GM23338 (cell line): Measurements from ENCODE around the gene NET1. TPM values are rescaled to one million over a fixed set of nuclear protein-coding genes. Genes with fewer than 3 reads are reported as not detected.

Experiments
- ATAC-seq: fragments of 200-7000 bp; cut with Tn5 transposase; 3 replicates; pipeline ENCODE4 v1.9.1; 2020
- DNase-seq: peaks from one replicate; pipeline ENCODE4 v3.0.0-alpha.2; 2015; ENCODE audit warnings: low spot score
- H2AFZ ChIP-seq: fragments of 200-600 bp; sonication (generic); 2 replicates; pipeline ENCODE4 v1.8.0; 2016; ENCODE audit warnings: antibody characterized with exemption, mild to moderate bottlenecking, moderate library complexity
- H3F3A ChIP-seq: fragments of 200-600 bp; sonication (generic); replicated peaks from 2 replicates; pipeline ENCODE4 v1.8.0; 2017; ENCODE audit warnings: antibody characterized with exemption, mixed run types, low read depth
- H3K27ac ChIP-seq: fragments of 200-600 bp; sonication (generic); 2 replicates; pipeline ENCODE4 v1.6.1; 2016; ENCODE audit warnings: low read depth
- H3K27me3 ChIP-seq: fragments of 200-600 bp; sonication (generic); 2 replicates; pipeline ENCODE4 v1.8.0; 2016; ENCODE audit warnings: mild to moderate bottlenecking, mixed run types, moderate library complexity; ENCODE audit not compliant: insufficient read depth
- H3K36me3 ChIP-seq: fragments of 200-600 bp; sonication (generic); 2 replicates; pipeline ENCODE4 v1.8.0; 2016; ENCODE audit warnings: mild to moderate bottlenecking; ENCODE audit not compliant: insufficient read depth
- H3K4me1 ChIP-seq: fragments of 200-600 bp; sonication (generic); 2 replicates; pipeline ENCODE4 v1.8.0; 2016; ENCODE audit warnings: mild to moderate bottlenecking, moderate library complexity; ENCODE audit not compliant: insufficient read depth
- H3K4me2 ChIP-seq: fragments of 200-600 bp; sonication (generic); 2 replicates; pipeline ENCODE4 v1.7.1; 2017; ENCODE audit warnings: mixed run types
- H3K4me3 ChIP-seq: fragments of 200-600 bp; sonication (generic); 2 replicates; pipeline ENCODE4 v1.6.1; 2016; ENCODE audit warnings: mixed run types
- H3K79me2 ChIP-seq: fragments of 200-600 bp; sonication (generic); replicated peaks from 2 replicates; pipeline ENCODE4 v1.8.0; 2017; ENCODE audit warnings: mild to moderate bottlenecking; ENCODE audit not compliant: insufficient read depth
- H3K9me2 ChIP-seq: fragments of 200-600 bp; sonication (generic); 2 replicates; pipeline ENCODE4 v1.8.0; 2017; ENCODE audit not compliant: insufficient read depth
- H4K20me1 ChIP-seq: fragments of 200-600 bp; sonication (generic); replicated peaks from 2 replicates; pipeline ENCODE4 v1.8.0; 2017; ENCODE audit warnings: mild to moderate bottlenecking; ENCODE audit not compliant: insufficient read depth
- H3K27ac Mint-ChIP-seq: 2 replicates; pipeline ENCODE4 v1.8.0; 2020; ENCODE audit warnings: inconsistent platforms, mild to moderate bottlenecking, moderate library complexity, mixed read lengths
- H3K27me3 Mint-ChIP-seq: 3 replicates; pipeline ENCODE4 v1.8.0; 2022; ENCODE audit warnings: low read depth, mild to moderate bottlenecking, moderate library complexity, mixed read lengths, inconsistent platforms; ENCODE audit not compliant: insufficient read depth, poor library complexity
- H3K36me3 Mint-ChIP-seq: 3 replicates; pipeline ENCODE4 v1.8.0; 2021; ENCODE audit warnings: low read depth, mild to moderate bottlenecking, inconsistent platforms, moderate library complexity, mixed read lengths
- H3K4me1 Mint-ChIP-seq: 3 replicates; pipeline ENCODE4 v1.8.0; 2020; ENCODE audit warnings: mild to moderate bottlenecking, inconsistent platforms, mixed read lengths
- H3K4me3 Mint-ChIP-seq: 3 replicates; pipeline ENCODE4 v1.8.0; 2021; ENCODE audit warnings: moderate library complexity, mild to moderate bottlenecking, inconsistent platforms, mixed read lengths
- H3K9me3 Mint-ChIP-seq: 3 replicates; pipeline ENCODE4 v1.8.0; 2020; ENCODE audit warnings: moderate library complexity, mild to moderate bottlenecking, inconsistent platforms, mixed read lengths
- CREB1 ChIP-seq: fragments of 250-450 bp; sonication (Bioruptor Pico); IDR thresholded peaks from 2 replicates; pipeline ENCODE4 v1.5.0; 2020; ENCODE audit warnings: low read depth, mild to moderate bottlenecking, moderate library complexity
- ETS1 ChIP-seq: IDR thresholded peaks from 2 replicates; pipeline ENCODE4 v1.6.1; 2016; ENCODE audit warnings: antibody characterized with exemption
- EZH2 ChIP-seq: fragments of 200-600 bp; sonication (generic); IDR thresholded peaks from one replicate; pipeline ENCODE4 v1.8.0; 2017; ENCODE audit warnings: antibody characterized with exemption, mild to moderate bottlenecking, low read depth; ENCODE audit not compliant: unreplicated experiment
- EZH2phosphoT487 ChIP-seq: fragments of 200-600 bp; sonication (generic); IDR thresholded peaks from one replicate; pipeline ENCODE4 v1.8.1; 2018; ENCODE audit warnings: antibody characterized with exemption; ENCODE audit not compliant: unreplicated experiment
- JUNB ChIP-seq: IDR thresholded peaks from one replicate; pipeline ENCODE4 v1.6.1; 2016; ENCODE audit warnings: antibody characterized with exemption; ENCODE audit not compliant: unreplicated experiment
- NANOG ChIP-seq: IDR thresholded peaks from 2 replicates; pipeline ENCODE4 v1.6.1; 2016; ENCODE audit warnings: antibody characterized with exemption, borderline replicate concordance
- POLR2AphosphoS5 ChIP-seq: IDR thresholded peaks from 2 replicates; pipeline ENCODE4 v1.6.1; 2016; ENCODE audit warnings: antibody characterized with exemption, low read depth
- REST ChIP-seq: IDR thresholded peaks from one replicate; pipeline ENCODE4 v1.6.1; 2018; ENCODE audit warnings: antibody characterized with exemption; ENCODE audit not compliant: unreplicated experiment
- STAT1 ChIP-seq: IDR thresholded peaks from one replicate; pipeline ENCODE4 v1.6.1; 2016; ENCODE audit warnings: antibody characterized with exemption; ENCODE audit not compliant: unreplicated experiment
- ZNF114 ChIP-seq: fragments of 250-450 bp; sonication (Bioruptor Pico); IDR thresholded peaks from 2 replicates; pipeline ENCODE4 v1.5.0; 2020; ENCODE audit warnings: mild to moderate bottlenecking, moderate library complexity
- ZNF331 ChIP-seq: fragments of 250-450 bp; sonication (Bioruptor Pico); IDR thresholded peaks from 2 replicates; pipeline ENCODE4 v1.5.0; 2020; ENCODE audit warnings: low read depth, mild to moderate bottlenecking, moderate library complexity
- polyA plus RNA-seq: library from polyadenylated mRNA; unstranded; fragments of >200 nt; fragmentation: Nextera tagmentation; extraction: Ambion mirVana; gene quantifications from 2 replicates; pipeline ENCODE4 v1.2.1, GENCODE V29; 2016
- total RNA-seq: library from RNA; depleted of rRNA; stranded (reverse); fragments of >200 nt; shearing (Covaris generic); gene quantifications from 2 replicates; pipeline ENCODE4 v1.2.3, GENCODE V29; 2014
- TF ChIP-seq, protein P1 (sequence below): fragments of 250-450 bp; sonication (Bioruptor Pico); IDR thresholded peaks from 2 replicates; pipeline ENCODE4 v1.5.0; 2020; ENCODE audit warnings: mild to moderate bottlenecking, moderate library complexity
- TF ChIP-seq, protein P2 (sequence below), 2 experiments: fragments of 200-600 bp in 1 of 2; sonication (generic) in 1 of 2; conservative IDR thresholded peaks; 2 replicates each; pipeline versions ENCODE4 v1.5.1 to v1.6.1; 2016 to 2017; ENCODE audit warnings: antibody characterized with exemption in 2 of 2, low read depth in 2 of 2, mild to moderate bottlenecking in 2 of 2, moderate library complexity in 1 of 2

Gene NET1
- total and polyA plus RNA-seq, 2 experiments from 2014 or later, result 47.9 to 93.9 TPM

GRCh38 chr10:5402798-5403197 lies 9.6 kb upstream of the NET1 start:
- no peaks in the 10 kb centered on the region for H3K27me3 Mint-ChIP-seq
- TF ChIP-seq ZNF331 (no peak), ETS1 (no peak), EZH2 (no peak), STAT1 (no peak), JUNB (no peak), CREB1 (CRISPR knock-in tag) (no peak), POLR2AphosphoS5 (no peak), ZNF114 (CRISPR knock-in tag) (no peak), REST (no peak), NANOG (no peak), EZH2phosphoT487 (no peak)
- TF ChIP-seq, protein P1, sequence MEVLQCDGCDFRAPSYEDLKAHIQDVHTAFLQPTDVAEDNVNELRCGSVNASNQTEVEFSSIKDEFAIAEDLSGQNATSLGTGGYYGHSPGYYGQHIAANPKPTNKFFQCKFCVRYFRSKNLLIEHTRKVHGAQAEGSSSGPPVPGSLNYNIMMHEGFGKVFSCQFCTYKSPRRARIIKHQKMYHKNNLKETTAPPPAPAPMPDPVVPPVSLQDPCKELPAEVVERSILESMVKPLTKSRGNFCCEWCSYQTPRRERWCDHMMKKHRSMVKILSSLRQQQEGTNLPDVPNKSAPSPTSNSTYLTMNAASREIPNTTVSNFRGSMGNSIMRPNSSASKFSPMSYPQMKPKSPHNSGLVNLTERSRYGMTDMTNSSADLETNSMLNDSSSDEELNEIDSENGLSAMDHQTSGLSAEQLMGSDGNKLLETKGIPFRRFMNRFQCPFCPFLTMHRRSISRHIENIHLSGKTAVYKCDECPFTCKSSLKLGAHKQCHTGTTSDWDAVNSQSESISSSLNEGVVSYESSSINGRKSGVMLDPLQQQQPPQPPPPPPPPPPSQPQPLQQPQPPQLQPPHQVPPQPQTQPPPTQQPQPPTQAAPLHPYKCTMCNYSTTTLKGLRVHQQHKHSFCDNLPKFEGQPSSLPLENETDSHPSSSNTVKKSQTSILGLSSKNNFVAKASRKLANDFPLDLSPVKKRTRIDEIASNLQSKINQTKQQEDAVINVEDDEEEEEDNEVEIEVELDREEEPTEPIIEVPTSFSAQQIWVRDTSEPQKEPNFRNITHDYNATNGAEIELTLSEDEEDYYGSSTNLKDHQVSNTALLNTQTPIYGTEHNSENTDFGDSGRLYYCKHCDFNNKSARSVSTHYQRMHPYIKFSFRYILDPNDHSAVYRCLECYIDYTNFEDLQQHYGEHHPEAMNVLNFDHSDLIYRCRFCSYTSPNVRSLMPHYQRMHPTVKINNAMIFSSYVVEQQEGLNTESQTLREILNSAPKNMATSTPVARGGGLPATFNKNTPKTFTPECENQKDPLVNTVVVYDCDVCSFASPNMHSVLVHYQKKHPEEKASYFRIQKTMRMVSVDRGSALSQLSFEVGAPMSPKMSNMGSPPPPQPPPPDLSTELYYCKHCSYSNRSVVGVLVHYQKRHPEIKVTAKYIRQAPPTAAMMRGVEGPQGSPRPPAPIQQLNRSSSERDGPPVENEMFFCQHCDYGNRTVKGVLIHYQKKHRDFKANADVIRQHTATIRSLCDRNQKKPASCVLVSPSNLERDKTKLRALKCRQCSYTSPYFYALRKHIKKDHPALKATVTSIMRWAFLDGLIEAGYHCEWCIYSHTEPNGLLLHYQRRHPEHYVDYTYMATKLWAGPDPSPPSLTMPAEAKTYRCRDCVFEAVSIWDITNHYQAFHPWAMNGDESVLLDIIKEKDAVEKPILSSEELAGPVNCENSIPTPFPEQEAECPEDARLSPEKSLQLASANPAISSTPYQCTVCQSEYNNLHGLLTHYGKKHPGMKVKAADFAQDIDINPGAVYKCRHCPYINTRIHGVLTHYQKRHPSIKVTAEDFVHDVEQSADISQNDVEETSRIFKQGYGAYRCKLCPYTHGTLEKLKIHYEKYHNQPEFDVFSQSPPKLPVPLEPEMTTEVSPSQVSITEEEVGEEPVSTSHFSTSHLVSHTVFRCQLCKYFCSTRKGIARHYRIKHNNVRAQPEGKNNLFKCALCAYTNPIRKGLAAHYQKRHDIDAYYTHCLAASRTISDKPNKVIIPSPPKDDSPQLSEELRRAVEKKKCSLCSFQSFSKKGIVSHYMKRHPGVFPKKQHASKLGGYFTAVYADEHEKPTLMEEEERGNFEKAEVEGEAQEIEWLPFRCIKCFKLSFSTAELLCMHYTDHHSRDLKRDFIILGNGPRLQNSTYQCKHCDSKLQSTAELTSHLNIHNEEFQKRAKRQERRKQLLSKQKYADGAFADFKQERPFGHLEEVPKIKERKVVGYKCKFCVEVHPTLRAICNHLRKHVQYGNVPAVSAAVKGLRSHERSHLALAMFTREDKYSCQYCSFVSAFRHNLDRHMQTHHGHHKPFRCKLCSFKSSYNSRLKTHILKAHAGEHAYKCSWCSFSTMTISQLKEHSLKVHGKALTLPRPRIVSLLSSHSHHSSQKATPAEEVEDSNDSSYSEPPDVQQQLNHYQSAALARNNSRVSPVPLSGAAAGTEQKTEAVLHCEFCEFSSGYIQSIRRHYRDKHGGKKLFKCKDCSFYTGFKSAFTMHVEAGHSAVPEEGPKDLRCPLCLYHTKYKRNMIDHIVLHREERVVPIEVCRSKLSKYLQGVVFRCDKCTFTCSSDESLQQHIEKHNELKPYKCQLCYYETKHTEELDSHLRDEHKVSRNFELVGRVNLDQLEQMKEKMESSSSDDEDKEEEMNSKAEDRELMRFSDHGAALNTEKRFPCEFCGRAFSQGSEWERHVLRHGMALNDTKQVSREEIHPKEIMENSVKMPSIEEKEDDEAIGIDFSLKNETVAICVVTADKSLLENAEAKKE (CRISPR knock-in tag), result no peak
- TF ChIP-seq, protein P2, sequence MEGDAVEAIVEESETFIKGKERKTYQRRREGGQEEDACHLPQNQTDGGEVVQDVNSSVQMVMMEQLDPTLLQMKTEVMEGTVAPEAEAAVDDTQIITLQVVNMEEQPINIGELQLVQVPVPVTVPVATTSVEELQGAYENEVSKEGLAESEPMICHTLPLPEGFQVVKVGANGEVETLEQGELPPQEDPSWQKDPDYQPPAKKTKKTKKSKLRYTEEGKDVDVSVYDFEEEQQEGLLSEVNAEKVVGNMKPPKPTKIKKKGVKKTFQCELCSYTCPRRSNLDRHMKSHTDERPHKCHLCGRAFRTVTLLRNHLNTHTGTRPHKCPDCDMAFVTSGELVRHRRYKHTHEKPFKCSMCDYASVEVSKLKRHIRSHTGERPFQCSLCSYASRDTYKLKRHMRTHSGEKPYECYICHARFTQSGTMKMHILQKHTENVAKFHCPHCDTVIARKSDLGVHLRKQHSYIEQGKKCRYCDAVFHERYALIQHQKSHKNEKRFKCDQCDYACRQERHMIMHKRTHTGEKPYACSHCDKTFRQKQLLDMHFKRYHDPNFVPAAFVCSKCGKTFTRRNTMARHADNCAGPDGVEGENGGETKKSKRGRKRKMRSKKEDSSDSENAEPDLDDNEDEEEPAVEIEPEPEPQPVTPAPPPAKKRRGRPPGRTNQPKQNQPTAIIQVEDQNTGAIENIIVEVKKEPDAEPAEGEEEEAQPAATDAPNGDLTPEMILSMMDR (conservative IDR thresholded peaks at IDR 0.05; ENCODE audit: low read depth in 2 of 2), result no peak
- DNase-seq (no peak), ATAC-seq (no peak)
- no peak overlapping the region for H3K4me3 Mint-ChIP-seq
- Histone ChIP-seq H3K4me3 (no peak overlapping the region), H3K27ac (no peak overlapping the region), H3K36me3 (no peaks in the 10 kb centered on the region; the same call in 1 of the 2 replicates), H3F3A (no peaks in the 10 kb centered on the region), H2AFZ (no peak overlapping the region), H4K20me1 (no peaks in the 10 kb centered on the region), H3K9me2 (peaks cover 4% of the 10 kb centered on the region; the same call in 1 of the 2 replicates), H3K27me3 (no peaks in the 10 kb centered on the region), H3K4me1 (no peaks in the 10 kb centered on the region), H3K79me2 (no peaks in the 10 kb centered on the region), H3K4me2 (no peak overlapping the region)
- peaks cover 16% of the 10 kb centered on the region for H3K9me3 Mint-ChIP-seq
- H3K27ac Mint-ChIP-seq, result no peak overlapping the region
- peaks cover 11% of the 10 kb centered on the region; the same call in 2 of the 3 replicates for H3K36me3 Mint-ChIP-seq
- no peaks in the 10 kb centered on the region for H3K4me1 Mint-ChIP-seq
